Astrocyte (in vitro differentiated cells and primary cell): ENCODE results near the gene TRIM47. TPM values are rescaled to one million over a fixed set of nuclear protein-coding genes. Genes with fewer than 3 reads are reported as not detected.
"Not testable (repeated sequence)": the region's sequence is repeated elsewhere in the genome, so short reads cannot be mapped to it uniquely, and the experiment has no call there.

Experiments used
- DNase-seq: peaks from one replicate; pipeline ENCODE4 v3.0.0-alpha.2; 2010; ENCODE audit warnings: low read depth
- FAIRE-seq: peaks from 2 replicates; lab custom pipeline; 2011; peaks lifted over from hg19 to GRCh38; lab: Jason Lieb, UNC
- H2AFZ ChIP-seq: 2 replicates; pipeline ENCODE4 v1.6.0; 2012; ENCODE audit warnings: low read depth, low read length, inconsistent platforms
- H3K27ac ChIP-seq: 2 replicates; pipeline ENCODE4 v1.5.1; 2011; ENCODE audit warnings: low read depth, low read length, inconsistent platforms
- H3K27me3 ChIP-seq: 2 replicates; pipeline ENCODE4 v1.6.0; 2011; ENCODE audit warnings: low read length, inconsistent platforms; ENCODE audit not compliant: insufficient read depth
- H3K36me3 ChIP-seq: 2 replicates; pipeline ENCODE4 v1.5.1; 2011; ENCODE audit warnings: low read length, inconsistent platforms; ENCODE audit not compliant: insufficient read depth
- H3K4me1 ChIP-seq: 2 replicates; pipeline ENCODE4 v1.5.1; 2011; ENCODE audit warnings: low read length, inconsistent platforms; ENCODE audit not compliant: insufficient read depth
- H3K4me2 ChIP-seq: 2 replicates; pipeline ENCODE4 v1.6.0; 2012; ENCODE audit warnings: low read length, inconsistent platforms
- H3K4me3 ChIP-seq: 2 replicates; pipeline ENCODE4 v1.5.1; 2011; ENCODE audit warnings: low read depth, mild to moderate bottlenecking, low read length, inconsistent platforms; ENCODE audit not compliant: insufficient read depth
- H3K79me2 ChIP-seq: 2 replicates; pipeline ENCODE4 v1.6.0; 2012; ENCODE audit warnings: mild to moderate bottlenecking, low read length, inconsistent platforms; ENCODE audit not compliant: insufficient read depth
- H3K9ac ChIP-seq: 2 replicates; pipeline ENCODE4 v1.6.0; 2012; ENCODE audit warnings: mild to moderate bottlenecking, low read length, inconsistent platforms
- H3K9me3 ChIP-seq: 2 replicates; pipeline ENCODE4 v1.5.1; 2012; ENCODE audit warnings: low read depth, mild to moderate bottlenecking, low read length, inconsistent platforms; ENCODE audit not compliant: insufficient read depth
- H4K20me1 ChIP-seq: 2 replicates; pipeline ENCODE4 v1.6.0; 2012; ENCODE audit warnings: low read length, inconsistent platforms; ENCODE audit not compliant: insufficient read depth
- H3K27ac Mint-ChIP-seq: one replicate; pipeline ENCODE4 v1.8.0; 2021; ENCODE audit warnings: mild to moderate bottlenecking, mixed read lengths; ENCODE audit not compliant: unreplicated experiment
- H3K27me3 Mint-ChIP-seq: one replicate; pipeline ENCODE4 v1.8.0; 2021; ENCODE audit warnings: low read depth, mixed read lengths; ENCODE audit not compliant: unreplicated experiment
- H3K36me3 Mint-ChIP-seq: one replicate; pipeline ENCODE4 v1.8.0; 2021; ENCODE audit warnings: low read depth, mixed read lengths; ENCODE audit not compliant: unreplicated experiment
- H3K4me1 Mint-ChIP-seq: one replicate; pipeline ENCODE4 v1.8.0; 2021; ENCODE audit warnings: low read depth, mixed read lengths; ENCODE audit not compliant: unreplicated experiment
- H3K4me3 Mint-ChIP-seq: one replicate; pipeline ENCODE4 v1.8.0; 2021; ENCODE audit warnings: mild to moderate bottlenecking, moderate library complexity, mixed read lengths; ENCODE audit not compliant: unreplicated experiment
- H3K9me3 Mint-ChIP-seq: one replicate; pipeline ENCODE4 v1.8.0; 2021; ENCODE audit warnings: mild to moderate bottlenecking, mixed read lengths; ENCODE audit not compliant: unreplicated experiment
- CTCF ChIP-seq: IDR thresholded peaks from 2 replicates; pipeline ENCODE4 v1.5.1; 2011; ENCODE audit warnings: low read depth, mild to moderate bottlenecking, inconsistent platforms, low read length, moderate library complexity; ENCODE audit not compliant: insufficient read depth
- EZH2 ChIP-seq: IDR thresholded peaks from 2 replicates; pipeline ENCODE4 v1.6.1; 2012; ENCODE audit warnings: mild to moderate bottlenecking, low read length, inconsistent platforms; ENCODE audit not compliant: insufficient read depth
- total RNA-seq: library from RNA; stranded (reverse); gene quantifications from 2 replicates; pipeline ENCODE4 v1.2.1, GENCODE V29; 2021

TRIM47 gene
- total RNA-seq, 1 donor from 2014 or later, result 5.9 TPM

GRCh38 chr17:75865404-75866188 lies 12.8 kb downstream of the TRIM47 start:
- H3K36me3 ChIP-seq, H3K27ac ChIP-seq, DNase-seq, H3K4me1 Mint-ChIP-seq, H3K79me2 ChIP-seq, H3K27me3 Mint-ChIP-seq, H3K27me3 ChIP-seq, H3K9ac ChIP-seq, H3K36me3 Mint-ChIP-seq, H3K4me3 Mint-ChIP-seq, FAIRE-seq, H3K9me3 Mint-ChIP-seq, H3K9me3 ChIP-seq, H2AFZ ChIP-seq, H4K20me1 ChIP-seq, H3K4me3 ChIP-seq, H3K4me2 ChIP-seq: not testable (repeated sequence)
- peaks cover 16% of the 10 kb centered on the region for H3K4me1 ChIP-seq
- peak overlapping the region; percentile 2 for H3K27ac Mint-ChIP-seq

- not testable (repeated sequence) for H3K4me3 ChIP-seq, H3K9me3 Mint-ChIP-seq, FAIRE-seq, H3K27ac ChIP-seq, H3K9me3 ChIP-seq, DNase-seq, H3K4me3 Mint-ChIP-seq, H4K20me1 ChIP-seq, H3K36me3 ChIP-seq, H3K36me3 Mint-ChIP-seq, H3K9ac ChIP-seq, H3K27me3 Mint-ChIP-seq, H3K27ac Mint-ChIP-seq, H2AFZ ChIP-seq, H3K27me3 ChIP-seq, H3K4me1 Mint-ChIP-seq, H3K79me2 ChIP-seq
- H3K4me2 ChIP-seq, result peak overlapping the region; percentile 45
- H3K4me1 ChIP-seq, result peaks cover 16% of the 10 kb centered on the region
Measured at GRCh38 chr17:75864887-75865286, 13.5 kb downstream of the TRIM47 start.

GRCh38 chr17:75864448-75864871 lies 13.9 kb downstream of the TRIM47 start:
- FAIRE-seq, result no peak
- Histone ChIP-seq H3K4me3 (peak overlapping the region; percentile 15), H3K36me3 (no peaks in the 10 kb centered on the region), H3K4me1 (peaks cover 13% of the 10 kb centered on the region), H3K27me3 (no peaks in the 10 kb centered on the region), H3K27ac (no peak overlapping the region), H4K20me1 (no peaks in the 10 kb centered on the region), H3K9ac (peak overlapping the region; percentile 43), H3K4me2 (peak overlapping the region; percentile 45), H3K79me2 (no peaks in the 10 kb centered on the region), H2AFZ (peak overlapping the region; percentile 23), H3K9me3 (no peaks in the 10 kb centered on the region)
- no peak overlapping the region for H3K4me3 Mint-ChIP-seq
- no peaks in the 10 kb centered on the region for H3K27me3 Mint-ChIP-seq
- H3K9me3 Mint-ChIP-seq, result no peaks in the 10 kb centered on the region
- DNase-seq, result peak; percentile 49
- H3K4me1 Mint-ChIP-seq, result peaks cover 2% of the 10 kb centered on the region
- peaks cover 3% of the 10 kb centered on the region for H3K36me3 Mint-ChIP-seq
- H3K27ac Mint-ChIP-seq, result no peak overlapping the region
- no peak for TF ChIP-seq EZH2
- no peak for TF ChIP-seq CTCF
